ENCODE results near the gene S100A5. TPM values are rescaled to one million over a fixed set of nuclear protein-coding genes. Genes with fewer than 3 reads are reported as not detected.

Gene S100A5
- total RNA-seq, 4 donors from 2014 or later: not detected

GRCh38 chr1:153513666-153514065, 27.1 kb downstream of the S100A5 start:
- no peak for ATAC-seq
- Histone ChIP-seq H3K4me3 (no peak overlapping the region), H3K27ac (no peak overlapping the region), H3K4me1 (no peaks in the 10 kb centered on the region), H3K36me3 (no peaks in the 10 kb centered on the region), H3K27me3 (no peaks in the 10 kb centered on the region), H3K9me3 (no peaks in the 10 kb centered on the region)
- DNase-seq: no peak
- in situ Hi-C loops (cut with MboI; ENCODE audit: low sequenced_read_pairs in 4 of 4): loop anchor here (5.0 to 25.0 kb wide), 5 partner anchors 49 to 474 kb away; partner anchors contain the start of genes S100A2 (in 3 of the 4), JTB (in 1 of the 4), RAB13 (in 1 of the 4) and RPS27 (in 1 of the 4)
- TF ChIP-seq CTCF (IDR thresholded peaks at IDR 0.05 in 4 of 5, conservative IDR thresholded peaks at IDR 0.05 in 1 of 5): no peak
- TF ChIP-seq POLR2A (IDR thresholded peaks at IDR 0.05): no peak
- intact Hi-C loops (cut with DNase I; ENCODE audit: low total_unique reads): loop anchor here (5.0 kb wide), 2 partner anchors 104 to 159 kb away; partner anchors contain the start of genes ILF2 and S100A14

- Histone ChIP-seq H3K36me3 (no peaks in the 10 kb centered on the region), H3K4me1 (no peaks in the 10 kb centered on the region), H3K4me3 (no peak overlapping the region), H3K27ac (no peak overlapping the region), H3K9me3 (no peaks in the 10 kb centered on the region), H3K27me3 (no peaks in the 10 kb centered on the region)
- in situ Hi-C loops (cut with MboI; ENCODE audit: low sequenced_read_pairs in 4 of 4) (loop anchor here (5.0 to 25.0 kb wide), 5 partner anchors 49 to 474 kb away; partner anchors contain the start of genes S100A2 (in 3 of the 4), JTB (in 1 of the 4), RAB13 (in 1 of the 4) and RPS27 (in 1 of the 4)), intact Hi-C loops (cut with DNase I; ENCODE audit: low total_unique reads) (loop anchor here (5.0 kb wide), 2 partner anchors 104 to 159 kb away; partner anchors contain the start of genes ILF2 and S100A14)
- ATAC-seq (no peak), DNase-seq (no peak)
- no peak for TF ChIP-seq POLR2A (IDR thresholded peaks at IDR 0.05)
- TF ChIP-seq CTCF (IDR thresholded peaks at IDR 0.05 in 4 of 5, conservative IDR thresholded peaks at IDR 0.05 in 1 of 5): no peak
Measured at GRCh38 chr1:153513023-153513422, 27.7 kb downstream of the S100A5 start.

- Histone ChIP-seq H3K4me3 (no peak overlapping the region), H3K4me1 (peaks cover 17 to 18% of the 10 kb centered on the region in 2 donors), H3K9me3 (no peaks in the 10 kb centered on the region), H3K36me3 (no peaks in the 10 kb centered on the region), H3K27me3 (no peaks in the 10 kb centered on the region), H3K27ac (no peak overlapping the region)
- intact Hi-C loops (cut with DNase I; ENCODE audit: low total_unique reads): loop anchor here (1.0 to 5.0 kb wide), 5 partner anchors 22 to 238 kb away; partner anchors contain the start of genes ILF2 and S100A14
- DNase-seq: peak; percentile 59 to 79
- in situ Hi-C loops (cut with MboI; ENCODE audit: low sequenced_read_pairs in 4 of 4): loop anchor here (5.0 to 25.0 kb wide), 5 partner anchors 51 to 476 kb away; partner anchors contain the start of genes S100A2 (in 3 of the 4), JTB (in 1 of the 4), RAB13 (in 1 of the 4) and RPS27 (in 1 of the 4)
- TF ChIP-seq POLR2A (IDR thresholded peaks at IDR 0.05) (no peak), CTCF (IDR thresholded peaks at IDR 0.05 in 4 of 5, conservative IDR thresholded peaks at IDR 0.05 in 1 of 5) (peak; percentile 82 to 95 (median 91))
- ATAC-seq: peak; percentile 55 to 63
Measured at GRCh38 chr1:153510984-153511410, 29.7 kb downstream of the S100A5 start.

GRCh38 chr1:153509729-153510354, 30.9 kb downstream of the S100A5 start:
- H3K9me3 ChIP-seq: no peaks in the 10 kb centered on the region
- peak; percentile 9 to 60 (median 45) for TF ChIP-seq CTCF (IDR thresholded peaks at IDR 0.05 in 4 of 5, conservative IDR thresholded peaks at IDR 0.05 in 1 of 5)
- TF ChIP-seq POLR2A (IDR thresholded peaks at IDR 0.05): no peak
- H3K4me1 ChIP-seq: peaks cover 19 to 26% of the 10 kb centered on the region in 2 donors
- in situ Hi-C loops (cut with MboI; ENCODE audit: low sequenced_read_pairs in 4 of 4) (loop anchor here (5.0 to 25.0 kb wide), 5 partner anchors 52 to 477 kb away; partner anchors contain the start of genes S100A2 (in 3 of the 4), JTB (in 1 of the 4), RAB13 (in 1 of the 4) and RPS27 (in 1 of the 4)), intact Hi-C loops (cut with DNase I; ENCODE audit: low total_unique reads) (loop anchor here (2.0 to 5.0 kb wide), 3 partner anchors 23 to 162 kb away; partner anchors contain the start of genes ILF2 and S100A14)
- H3K4me3 ChIP-seq: no peak overlapping the region
- no peak overlapping the region for H3K27ac ChIP-seq
- ATAC-seq (no peak), DNase-seq (no peak)
- no peaks in the 10 kb centered on the region for H3K27me3 ChIP-seq
- H3K36me3 ChIP-seq: no peaks in the 10 kb centered on the region

Measured in gastrocnemius medialis (tissue), 4 donors.